ENCODE data around the gene SFMBT2.

DNA sequence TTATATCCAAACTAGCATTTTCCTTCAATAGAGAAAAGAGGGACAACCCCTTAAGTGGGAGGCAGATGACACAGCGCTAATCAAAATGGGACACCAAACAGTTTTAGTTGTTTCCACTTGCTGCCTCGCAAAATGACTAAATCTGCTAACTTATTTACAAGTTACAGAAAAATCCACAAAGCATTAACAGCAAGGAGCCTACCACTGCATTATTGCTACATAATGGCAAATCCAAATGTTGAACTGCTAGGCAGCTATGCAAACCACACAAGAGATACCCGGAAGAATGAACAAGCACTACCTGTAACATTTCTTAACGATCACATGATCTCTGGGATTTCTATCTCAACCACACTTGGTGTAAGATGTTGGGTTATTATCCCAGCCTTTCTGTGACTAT lies 96.7 kb downstream of the SFMBT2 start:
- no peak for TF ChIP-seq SRF (IDR thresholded peaks at IDR 0.05; ENCODE audit: low read depth)
- TF ChIP-seq, protein P1, sequence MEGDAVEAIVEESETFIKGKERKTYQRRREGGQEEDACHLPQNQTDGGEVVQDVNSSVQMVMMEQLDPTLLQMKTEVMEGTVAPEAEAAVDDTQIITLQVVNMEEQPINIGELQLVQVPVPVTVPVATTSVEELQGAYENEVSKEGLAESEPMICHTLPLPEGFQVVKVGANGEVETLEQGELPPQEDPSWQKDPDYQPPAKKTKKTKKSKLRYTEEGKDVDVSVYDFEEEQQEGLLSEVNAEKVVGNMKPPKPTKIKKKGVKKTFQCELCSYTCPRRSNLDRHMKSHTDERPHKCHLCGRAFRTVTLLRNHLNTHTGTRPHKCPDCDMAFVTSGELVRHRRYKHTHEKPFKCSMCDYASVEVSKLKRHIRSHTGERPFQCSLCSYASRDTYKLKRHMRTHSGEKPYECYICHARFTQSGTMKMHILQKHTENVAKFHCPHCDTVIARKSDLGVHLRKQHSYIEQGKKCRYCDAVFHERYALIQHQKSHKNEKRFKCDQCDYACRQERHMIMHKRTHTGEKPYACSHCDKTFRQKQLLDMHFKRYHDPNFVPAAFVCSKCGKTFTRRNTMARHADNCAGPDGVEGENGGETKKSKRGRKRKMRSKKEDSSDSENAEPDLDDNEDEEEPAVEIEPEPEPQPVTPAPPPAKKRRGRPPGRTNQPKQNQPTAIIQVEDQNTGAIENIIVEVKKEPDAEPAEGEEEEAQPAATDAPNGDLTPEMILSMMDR (IDR thresholded peaks at IDR 0.05 in 2 of 3, conservative IDR thresholded peaks at IDR 0.05 in 1 of 3; ENCODE audit: borderline replicate concordance in 1 of 3, insufficient read depth in 1 of 3, low read depth in 2 of 3, low read length in 2 of 3): no peak
- TF ChIP-seq SP1 (IDR thresholded peaks at IDR 0.05; ENCODE audit: low read depth): no peak

Measured in HCT116 (cell line).